ENCODE measurements around the gene HIRIP3. TPM values are rescaled to one million over a fixed set of nuclear protein-coding genes. Genes with fewer than 3 reads are reported as not detected.

The HIRIP3 gene
- polyA plus RNA-seq, 1 of the 3 experiments (the other 2 are of a cell fraction) = 18.9 TPM

- TF ChIP-seq POLR2AphosphoS5 (IDR thresholded peaks at IDR 0.05; ENCODE audit: low read depth, low read length) (no peak), FOXM1 (IDR thresholded peaks at IDR 0.05; ENCODE audit: low read depth) (no peak)
Observed at GRCh38 chr16:30009990-30010843, 14.8 kb upstream of the HIRIP3 start (continued).

GRCh38 chr16:30009085-30009862 lies 13.9 kb upstream of the HIRIP3 start:
- ChIA-PET POLR2A (interaction anchor here (1.1 kb wide), 1 partner anchor 9 kb away, joined by 3 read pairs; no protein-coding TSS in a partner anchor), CTCF (interaction anchor here (0.6 to 2.0 kb wide), 4 partner anchors 22 to 190 kb away, joined by 3 to 8 read pairs (median 3); partner anchors contain the start of gene TLCD3B)
- 88% methylated on average over 23 of the region's 26 CpGs for WGBS (ENCODE audit: low lambda C conversion rate)
- Histone ChIP-seq H3K9ac (no peak overlapping the region), H3K36me3 (replicated peaks in 1 of 2; ENCODE audit: control insufficient read depth in 1 of 2, insufficient read depth in 2 of 2, low read length in 1 of 2) (peaks cover 0 to 4% of the 10 kb centered on the region in 2 experiments), H3K9me2 (no peaks in the 10 kb centered on the region), H3F3A (replicated peaks; ENCODE audit: insufficient read depth) (no peaks in the 10 kb centered on the region), H3K4me3 (ENCODE audit: low read depth in 2 of 2, low read length in 1 of 2) (no peak overlapping the region), H4K20me1 (ENCODE audit: insufficient read depth) (no peaks in the 10 kb centered on the region), H3K27ac (ENCODE audit: low read depth in 2 of 2, low read length in 1 of 2) (no peak overlapping the region), H3K27me3 (ENCODE audit: insufficient read depth) (no peaks in the 10 kb centered on the region), H3K4me1 (ENCODE audit: control insufficient read depth in 1 of 2, insufficient read depth in 2 of 2, low read depth in 1 of 2, low read length in 1 of 2) (peaks cover 0 to 5% of the 10 kb centered on the region in 2 experiments; a peak in 1 of 4 replicates), H3K9me3 (no peaks in the 10 kb centered on the region), H3K4me2 (no peak overlapping the region), H2AFZ (ENCODE audit: low read depth) (no peak overlapping the region), H3K79me2 (ENCODE audit: insufficient read depth) (no peaks in the 10 kb centered on the region)
- no peak for DNase-seq
- TF ChIP-seq FOXM1 (IDR thresholded peaks at IDR 0.05; ENCODE audit: low read depth) (no peak), EZH2phosphoT487 (IDR thresholded peaks at IDR 0.05; ENCODE audit: borderline replicate concordance, low read depth) (no peak), REST (IDR thresholded peaks at IDR 0.05; ENCODE audit: low read depth, low read length) (no peak), MEF2A (IDR thresholded peaks at IDR 0.05; ENCODE audit: borderline replicate concordance, low read depth) (no peak), PBX3 (IDR thresholded peaks at IDR 0.05) (no peak), GABPA (IDR thresholded peaks at IDR 0.05; ENCODE audit: low read depth) (no peak), ELF1 (IDR thresholded peaks at IDR 0.05) (no peak), RAD21 (IDR thresholded peaks at IDR 0.05; ENCODE audit: low read length) (no peak), MAX (IDR thresholded peaks at IDR 0.05; ENCODE audit: low read depth) (no peak), TAF1 (IDR thresholded peaks at IDR 0.05; ENCODE audit: borderline replicate concordance, low read depth, low read length) (no peak), CTCF (IDR thresholded peaks at IDR 0.05) (no peak), MXI1 (IDR thresholded peaks at IDR 0.05; ENCODE audit: low read depth, low read length) (no peak), YY1 (IDR thresholded peaks at IDR 0.05; ENCODE audit: low read depth) (no peak), ZBTB33 (IDR thresholded peaks at IDR 0.05; ENCODE audit: borderline replicate concordance, low read depth) (no peak), SMC3 (IDR thresholded peaks at IDR 0.05; ENCODE audit: low read depth, low read length) (no peak), TCF12 (IDR thresholded peaks at IDR 0.05) (no peak), SIN3A (IDR thresholded peaks at IDR 0.05; ENCODE audit: borderline replicate concordance, low read depth, low read length) (no peak), RFX5 (IDR thresholded peaks at IDR 0.05; ENCODE audit: low read length) (no peak)
